Cardiac fibroblast (primary cell): ENCODE results near the gene NKIRAS1.

Source experiments
- DNase-seq, 2 donors: peaks; one replicate each; pipeline versions ENCODE4 v3.0.0 to v3.0.0-alpha.2; 2010; ENCODE audit warnings: low read depth in 2 of 2
- H3K4me3 ChIP-seq, 2 donors: replicated peaks in 1 of 2; 1 replicate in 1 of 2; 2 replicates in 1 of 2; pipeline ENCODE4 v1.5.1; 2011; ENCODE audit warnings: low read depth in 2 of 2, low read length in 2 of 2, mild to moderate bottlenecking in 2 of 2, moderate library complexity in 1 of 2
- TF ChIP-seq, protein P1 (sequence below): IDR thresholded peaks from one replicate; pipeline ENCODE4 v1.5.1; 2011; ENCODE audit warnings: low read depth, mild to moderate bottlenecking, low read length, inconsistent platforms

NKIRAS1 gene

DNA sequence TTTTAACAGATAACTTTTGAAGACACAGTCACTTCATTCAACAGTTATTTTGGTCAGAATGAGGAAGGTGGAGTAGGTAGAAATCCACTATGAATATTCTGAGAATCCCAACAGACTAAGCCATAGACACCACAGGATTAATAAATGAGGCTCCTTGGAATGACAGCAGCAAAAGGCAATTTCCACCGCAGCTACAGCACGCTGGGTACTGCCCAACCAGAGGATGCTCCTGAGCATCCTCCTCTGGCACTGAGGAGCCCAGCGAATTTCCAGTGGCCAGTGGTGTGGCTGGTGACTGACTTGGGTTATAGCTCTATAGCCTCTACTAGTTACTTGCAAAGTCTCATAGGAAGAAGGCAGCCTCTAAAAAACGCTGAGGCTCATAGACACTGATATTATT, 24.6 kb upstream of the NKIRAS1 start:
- DNase-seq = no peak
- no peak overlapping the region for H3K4me3 ChIP-seq
- TF ChIP-seq, protein P1, sequence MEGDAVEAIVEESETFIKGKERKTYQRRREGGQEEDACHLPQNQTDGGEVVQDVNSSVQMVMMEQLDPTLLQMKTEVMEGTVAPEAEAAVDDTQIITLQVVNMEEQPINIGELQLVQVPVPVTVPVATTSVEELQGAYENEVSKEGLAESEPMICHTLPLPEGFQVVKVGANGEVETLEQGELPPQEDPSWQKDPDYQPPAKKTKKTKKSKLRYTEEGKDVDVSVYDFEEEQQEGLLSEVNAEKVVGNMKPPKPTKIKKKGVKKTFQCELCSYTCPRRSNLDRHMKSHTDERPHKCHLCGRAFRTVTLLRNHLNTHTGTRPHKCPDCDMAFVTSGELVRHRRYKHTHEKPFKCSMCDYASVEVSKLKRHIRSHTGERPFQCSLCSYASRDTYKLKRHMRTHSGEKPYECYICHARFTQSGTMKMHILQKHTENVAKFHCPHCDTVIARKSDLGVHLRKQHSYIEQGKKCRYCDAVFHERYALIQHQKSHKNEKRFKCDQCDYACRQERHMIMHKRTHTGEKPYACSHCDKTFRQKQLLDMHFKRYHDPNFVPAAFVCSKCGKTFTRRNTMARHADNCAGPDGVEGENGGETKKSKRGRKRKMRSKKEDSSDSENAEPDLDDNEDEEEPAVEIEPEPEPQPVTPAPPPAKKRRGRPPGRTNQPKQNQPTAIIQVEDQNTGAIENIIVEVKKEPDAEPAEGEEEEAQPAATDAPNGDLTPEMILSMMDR = no peak

DNA sequence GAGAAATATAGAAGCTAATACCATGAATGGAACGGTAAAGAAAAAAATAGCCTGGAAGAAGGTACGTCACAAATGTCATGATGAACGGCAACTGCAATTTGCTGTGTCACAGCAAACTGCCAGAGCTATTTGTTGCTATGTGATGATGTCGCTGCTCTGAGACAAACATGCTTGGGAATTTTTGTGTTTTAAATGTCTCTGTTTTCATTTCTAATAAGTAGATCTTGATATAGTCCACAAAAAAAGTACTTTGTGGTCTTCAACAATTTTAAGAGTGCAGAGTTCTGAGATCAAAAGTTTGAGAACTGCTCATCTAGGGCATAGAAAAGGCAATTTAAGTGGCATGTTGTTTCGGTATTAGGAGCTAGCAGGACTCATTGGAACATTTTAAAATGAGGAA, 24.0 kb upstream of the NKIRAS1 start:
- no peak for DNase-seq
- TF ChIP-seq, protein P1 = no peak
- H3K4me3 ChIP-seq = no peak overlapping the region

DNA sequence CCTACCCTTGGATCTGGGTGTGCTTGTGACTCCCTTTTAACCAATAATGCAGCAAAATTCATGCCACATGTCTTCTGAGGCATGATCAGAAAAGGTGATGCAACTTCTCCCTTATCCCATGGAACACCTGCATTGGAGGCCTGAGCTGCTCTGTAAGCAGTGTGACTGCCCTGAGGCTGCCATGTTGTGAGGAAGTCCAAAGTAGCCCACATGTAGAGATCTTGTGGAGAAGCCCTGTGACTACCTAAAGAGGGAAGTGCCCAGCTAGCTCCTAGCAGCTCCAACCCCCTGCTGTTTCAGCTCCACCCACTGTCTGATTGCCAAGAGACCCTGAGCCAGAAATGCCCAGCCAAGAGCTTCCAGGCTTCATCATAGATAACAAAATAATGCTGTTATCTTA, 21.9 kb upstream of the NKIRAS1 start:
- TF ChIP-seq, protein P1 = no peak
- no peak for DNase-seq
- no peak overlapping the region for H3K4me3 ChIP-seq

DNA sequence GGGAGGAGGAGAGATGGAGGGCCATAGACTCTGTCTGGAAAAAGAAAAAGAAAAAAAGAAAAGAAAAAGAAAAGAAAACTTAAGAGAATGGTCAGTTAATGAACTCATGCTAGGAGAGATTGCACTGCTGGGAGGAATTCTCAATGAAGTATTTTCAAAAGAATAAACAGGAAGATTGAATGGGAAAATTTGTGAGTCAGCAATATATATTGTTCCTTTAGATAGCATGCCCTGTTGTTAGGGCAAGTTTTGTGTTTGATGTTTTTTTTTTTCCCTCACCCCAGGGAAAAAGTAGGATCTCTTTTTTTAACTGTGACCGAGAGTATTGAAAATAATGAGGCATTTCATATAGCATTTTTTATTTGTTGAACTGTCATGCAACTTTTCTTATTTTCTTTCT, 20.5 kb upstream of the NKIRAS1 start:
- no peak for DNase-seq
- TF ChIP-seq, protein P1 = no peak
- no peak overlapping the region for H3K4me3 ChIP-seq

DNA sequence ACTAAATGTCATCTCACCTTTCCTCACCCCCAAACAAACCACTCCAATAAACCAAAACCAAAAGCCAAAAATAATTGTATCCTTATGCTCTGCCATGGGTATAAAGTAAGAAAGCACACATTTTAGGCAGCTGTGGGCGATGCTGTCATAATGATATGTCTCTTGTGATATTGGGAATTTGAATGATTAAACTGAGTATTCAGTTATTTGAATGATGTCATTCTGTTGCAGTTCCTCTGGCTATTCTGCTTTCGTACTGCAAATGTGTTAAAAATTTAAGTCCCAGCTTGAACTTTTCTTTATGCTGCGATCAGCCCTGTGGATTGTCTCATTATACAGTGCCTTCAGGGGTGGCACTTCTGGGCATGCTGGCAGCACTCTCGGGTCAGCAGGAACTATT, 17.5 kb upstream of the NKIRAS1 start:
- no peak for DNase-seq
- H3K4me3 ChIP-seq = no peak overlapping the region
- TF ChIP-seq, protein P1 = no peak

DNA sequence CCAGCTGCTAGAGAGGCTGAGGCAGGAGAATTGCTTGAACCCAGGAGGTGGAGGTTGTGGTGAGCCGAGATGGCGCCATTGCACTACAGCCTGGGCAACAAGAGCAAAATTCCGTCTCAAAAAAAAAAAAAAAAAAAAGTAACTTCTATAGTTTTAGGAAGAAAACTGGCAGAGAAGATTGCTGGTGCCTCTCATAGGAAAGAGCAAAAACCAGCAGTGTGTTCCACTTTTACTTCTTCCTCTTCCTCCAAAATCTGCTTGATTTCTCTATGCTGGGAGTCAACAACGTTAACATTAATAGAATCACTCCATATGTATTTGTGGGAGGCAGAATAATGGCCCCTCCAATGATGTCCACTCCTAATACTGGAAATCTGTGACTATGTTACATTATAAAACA, 15.8 kb upstream of the NKIRAS1 start:
- DNase-seq = no peak
- H3K4me3 ChIP-seq = no peak overlapping the region
- TF ChIP-seq, protein P1 = no peak

DNA sequence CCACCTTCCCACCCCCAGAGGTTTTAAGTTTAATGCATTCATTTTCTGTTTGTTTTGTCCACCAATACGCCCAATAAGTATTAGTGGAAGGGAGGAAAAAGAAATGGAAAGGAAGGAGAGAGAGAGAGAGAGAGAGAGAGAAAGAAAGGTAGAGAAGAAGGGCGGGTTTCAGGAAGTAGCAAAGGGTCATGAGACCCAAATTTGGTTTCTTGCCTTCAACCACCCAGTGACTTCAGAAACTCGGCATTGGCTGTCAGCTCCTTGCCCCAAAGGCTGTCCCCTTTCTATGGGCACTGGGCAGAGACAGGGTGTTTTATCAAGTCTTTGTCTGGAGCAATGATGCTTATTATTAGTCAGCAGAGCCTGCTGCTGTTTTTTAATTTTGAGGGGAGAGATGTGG, 14.8 kb upstream of the NKIRAS1 start:
- TF ChIP-seq, protein P1 = no peak
- DNase-seq = no peak
- no peak overlapping the region for H3K4me3 ChIP-seq
